ENCODE results near the gene ALDH5A1. TPM values are rescaled to one million over a fixed set of nuclear protein-coding genes. Genes with fewer than 3 reads are reported as not detected.

The ALDH5A1 gene
- total RNA-seq, 4 donors from 2014 or later: 6.4 to 15.4 (median 6.8) TPM

- no peak for ATAC-seq
- in situ Hi-C loops (cut with MboI; ENCODE audit: low sequenced_read_pairs in 4 of 4) (no loop called here), intact Hi-C loops (cut with DNase I; ENCODE audit: low total_unique reads) (no loop called here)
- H3K27me3 ChIP-seq: no peaks in the 10 kb centered on the region
- no peak overlapping the region for H3K27ac ChIP-seq
- TF ChIP-seq POLR2A (IDR thresholded peaks at IDR 0.05) (no peak), CTCF (IDR thresholded peaks at IDR 0.05 in 4 of 5, conservative IDR thresholded peaks at IDR 0.05 in 1 of 5) (no peak)
- no peak overlapping the region for H3K4me3 ChIP-seq
- no peaks in the 10 kb centered on the region for H3K4me1 ChIP-seq
- H3K36me3 ChIP-seq: no peaks in the 10 kb centered on the region
- H3K9me3 ChIP-seq: no peaks in the 10 kb centered on the region
- no peak for DNase-seq
Measured at GRCh38 chr6:24448828-24449525, 45.8 kb upstream of the ALDH5A1 start.

GRCh38 chr6:24451581-24452388, 43.0 kb upstream of the ALDH5A1 start:
- no peak for ATAC-seq
- in situ Hi-C loops (cut with MboI; ENCODE audit: low sequenced_read_pairs in 4 of 4) (no loop called here), intact Hi-C loops (cut with DNase I; ENCODE audit: low total_unique reads) (no loop called here)
- no peaks in the 10 kb centered on the region for H3K9me3 ChIP-seq
- H3K4me1 ChIP-seq: no peaks in the 10 kb centered on the region
- H3K27me3 ChIP-seq: no peaks in the 10 kb centered on the region
- no peak overlapping the region for H3K4me3 ChIP-seq
- no peak overlapping the region for H3K27ac ChIP-seq
- TF ChIP-seq POLR2A (IDR thresholded peaks at IDR 0.05) (no peak), CTCF (IDR thresholded peaks at IDR 0.05 in 4 of 5, conservative IDR thresholded peaks at IDR 0.05 in 1 of 5) (no peak)
- no peak for DNase-seq
- no peaks in the 10 kb centered on the region for H3K36me3 ChIP-seq

- Histone ChIP-seq H3K27ac (no peak overlapping the region), H3K9me3 (no peaks in the 10 kb centered on the region), H3K4me3 (no peak overlapping the region), H3K36me3 (no peaks in the 10 kb centered on the region), H3K27me3 (no peaks in the 10 kb centered on the region), H3K4me1 (peaks cover 0 to 7% of the 10 kb centered on the region in 2 donors)
- DNase-seq (no peak), ATAC-seq (no peak)
- TF ChIP-seq POLR2A (IDR thresholded peaks at IDR 0.05) (no peak), CTCF (IDR thresholded peaks at IDR 0.05 in 4 of 5, conservative IDR thresholded peaks at IDR 0.05 in 1 of 5) (no peak)
- intact Hi-C loops (cut with DNase I; ENCODE audit: low total_unique reads): no loop called here
- in situ Hi-C loops (cut with MboI; ENCODE audit: low sequenced_read_pairs in 4 of 4): no loop called here
Measured at GRCh38 chr6:24453921-24454320, 40.8 kb upstream of the ALDH5A1 start.

- Histone ChIP-seq H3K4me3 (no peak overlapping the region), H3K4me1 (peaks cover 0 to 7% of the 10 kb centered on the region in 2 donors), H3K27me3 (no peaks in the 10 kb centered on the region), H3K36me3 (no peaks in the 10 kb centered on the region), H3K27ac (no peak overlapping the region), H3K9me3 (no peaks in the 10 kb centered on the region)
- DNase-seq (no peak), ATAC-seq (no peak)
- intact Hi-C loops (cut with DNase I; ENCODE audit: low total_unique reads) (no loop called here), in situ Hi-C loops (cut with MboI; ENCODE audit: low sequenced_read_pairs in 4 of 4) (no loop called here)
- TF ChIP-seq CTCF (IDR thresholded peaks at IDR 0.05 in 4 of 5, conservative IDR thresholded peaks at IDR 0.05 in 1 of 5) (no peak), POLR2A (IDR thresholded peaks at IDR 0.05) (no peak)
Measured at GRCh38 chr6:24454452-24454851, 40.3 kb upstream of the ALDH5A1 start.

Measured in gastrocnemius medialis (tissue), 4 donors.